NCI-H82 (cell line): Measurements from ENCODE around the gene BAD.
"Not testable (repeated sequence)": the region's sequence is repeated elsewhere in the genome, so short reads cannot be mapped to it uniquely, and the experiment has no call there.

ENCODE experiments used
- DNase-seq: peaks from one replicate; lab custom pipeline; 2025; lab: John Stamatoyannopoulos, UW

The BAD gene

DNA sequence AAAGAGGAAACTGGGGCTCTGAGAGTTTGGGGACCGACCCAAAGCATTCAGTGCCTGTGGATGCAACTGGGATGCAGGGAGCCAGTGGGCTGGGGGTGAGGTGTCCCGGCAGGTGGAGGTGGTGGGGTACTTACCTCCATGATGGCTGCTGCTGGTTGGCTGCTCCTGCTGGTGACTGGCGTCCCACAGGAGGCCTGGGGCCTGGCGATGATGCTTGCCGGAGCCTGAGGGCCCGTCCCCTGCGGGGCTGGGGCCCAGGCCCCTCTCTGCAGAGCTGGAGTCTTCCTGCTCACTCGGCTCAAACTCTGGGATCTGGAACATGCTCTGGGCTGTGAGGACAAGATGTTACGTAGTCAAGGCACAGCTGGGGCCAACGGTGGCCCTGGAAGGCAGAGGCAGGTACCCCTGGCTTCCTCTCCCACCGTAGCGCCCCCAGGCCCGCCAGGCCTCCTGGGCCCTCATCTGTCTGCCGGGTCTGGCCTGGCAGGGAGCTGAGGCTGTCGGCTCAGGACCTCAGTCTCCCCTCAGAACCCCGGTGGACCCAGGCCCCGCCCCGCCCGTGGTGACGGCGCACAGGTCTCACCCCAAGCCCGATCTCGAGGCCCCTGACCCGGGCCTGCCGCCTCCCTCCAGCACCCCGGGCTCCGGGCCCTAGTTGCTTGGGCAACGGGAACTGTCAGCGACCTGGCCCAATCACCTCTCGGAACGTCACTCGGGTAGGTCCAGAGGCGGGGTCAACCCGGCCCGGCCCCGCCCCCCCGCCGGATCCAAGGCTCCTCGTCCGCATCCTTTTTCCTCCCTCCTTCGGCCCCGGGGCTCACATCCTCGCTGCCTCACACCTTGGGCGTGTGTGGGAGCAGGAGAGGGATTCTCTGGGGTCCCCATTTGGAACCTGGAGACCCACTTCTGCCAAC, at the start of gene BAD:
TSS of gene BAD (minus strand) at position 618 of the 914 bp plus-strand sequence. CDS start at position 321, 297 bp downstream.
- peak; percentile 95 for DNase-seq

DNA sequence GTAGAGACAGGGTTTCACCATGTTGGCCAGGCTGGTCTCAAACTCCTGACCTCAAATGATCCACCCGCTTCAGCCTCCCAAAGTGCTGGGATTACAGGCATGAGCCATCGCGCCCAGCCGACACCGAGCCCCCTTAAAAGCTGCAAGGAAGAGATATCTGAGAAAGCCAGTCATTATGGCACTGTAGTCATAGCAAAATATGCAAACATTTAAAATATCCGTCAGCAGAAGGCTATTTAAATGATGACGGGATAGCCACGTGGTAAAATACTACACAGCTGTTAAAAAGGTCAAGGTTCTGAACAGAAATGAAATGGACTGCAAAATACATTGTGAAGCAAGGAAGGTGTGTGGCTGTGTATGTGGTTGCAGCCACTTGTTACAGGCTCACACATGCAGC, 49.1 kb upstream of the BAD start:
- no peak for DNase-seq

- peak; percentile 74 for DNase-seq
Measured at GRCh38 chr11:64331569-64332371, 47.3 kb upstream of the BAD start.

GRCh38 chr11:64330888-64331287, 46.4 kb upstream of the BAD start:
- DNase-seq = no peak

- no peak for DNase-seq
Measured at GRCh38 chr11:64327993-64328392, 43.5 kb upstream of the BAD start.

- no peak for DNase-seq
Measured at GRCh38 chr11:64327375-64327774, 42.9 kb upstream of the BAD start.

GRCh38 chr11:64324692-64325469, 40.4 kb upstream of the BAD start:
- no peak for DNase-seq

GRCh38 chr11:64323984-64324383, 39.5 kb upstream of the BAD start:
- not testable (repeated sequence) for DNase-seq

DNA sequence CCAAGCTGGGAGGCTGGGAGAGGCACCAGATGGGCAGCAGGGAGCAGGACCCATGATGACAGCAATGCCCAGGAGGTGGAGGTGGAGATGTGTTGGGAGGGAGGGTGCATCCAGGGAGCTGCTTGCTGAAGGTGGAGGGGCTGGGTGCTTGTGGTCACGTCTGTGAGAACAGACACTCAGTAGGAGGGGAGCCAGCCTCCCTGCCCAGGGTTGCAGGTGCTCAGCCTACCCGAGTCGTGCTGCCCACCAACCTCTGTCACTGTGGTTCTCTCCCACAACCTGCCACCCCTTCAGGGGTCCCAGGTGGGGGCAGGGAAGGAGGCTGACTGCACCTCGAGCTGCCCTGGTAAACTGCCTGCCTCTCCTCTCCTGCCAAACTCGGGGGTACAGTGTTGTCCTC, 38.9 kb upstream of the BAD start:
- DNase-seq = no peak

GRCh38 chr11:64322925-64323260, 38.4 kb upstream of the BAD start:
- DNase-seq = no peak

- DNase-seq = no peak
Measured at GRCh38 chr11:64321533-64321932, 37.1 kb upstream of the BAD start.

- no peak for DNase-seq
Measured at GRCh38 chr11:64321026-64321425, 36.6 kb upstream of the BAD start.

DNA sequence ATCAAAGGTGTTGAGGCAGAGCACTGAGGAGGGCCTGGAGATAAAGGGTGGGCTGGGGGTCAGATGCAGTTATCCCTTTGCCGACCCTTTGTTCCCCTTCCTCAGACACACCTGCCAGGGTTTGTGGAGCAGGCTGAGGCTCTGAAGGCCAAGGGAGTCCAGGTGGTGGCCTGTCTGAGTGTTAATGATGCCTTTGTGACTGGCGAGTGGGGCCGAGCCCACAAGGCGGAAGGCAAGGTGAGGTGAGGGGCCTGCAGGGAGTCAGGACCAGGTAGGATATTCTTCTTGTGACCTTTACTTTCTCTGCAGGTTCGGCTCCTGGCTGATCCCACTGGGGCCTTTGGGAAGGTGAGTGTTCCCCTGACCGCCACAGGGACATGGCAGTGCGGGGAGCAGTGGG, 36.1 kb upstream of the BAD start:
- no peak for DNase-seq

DNA sequence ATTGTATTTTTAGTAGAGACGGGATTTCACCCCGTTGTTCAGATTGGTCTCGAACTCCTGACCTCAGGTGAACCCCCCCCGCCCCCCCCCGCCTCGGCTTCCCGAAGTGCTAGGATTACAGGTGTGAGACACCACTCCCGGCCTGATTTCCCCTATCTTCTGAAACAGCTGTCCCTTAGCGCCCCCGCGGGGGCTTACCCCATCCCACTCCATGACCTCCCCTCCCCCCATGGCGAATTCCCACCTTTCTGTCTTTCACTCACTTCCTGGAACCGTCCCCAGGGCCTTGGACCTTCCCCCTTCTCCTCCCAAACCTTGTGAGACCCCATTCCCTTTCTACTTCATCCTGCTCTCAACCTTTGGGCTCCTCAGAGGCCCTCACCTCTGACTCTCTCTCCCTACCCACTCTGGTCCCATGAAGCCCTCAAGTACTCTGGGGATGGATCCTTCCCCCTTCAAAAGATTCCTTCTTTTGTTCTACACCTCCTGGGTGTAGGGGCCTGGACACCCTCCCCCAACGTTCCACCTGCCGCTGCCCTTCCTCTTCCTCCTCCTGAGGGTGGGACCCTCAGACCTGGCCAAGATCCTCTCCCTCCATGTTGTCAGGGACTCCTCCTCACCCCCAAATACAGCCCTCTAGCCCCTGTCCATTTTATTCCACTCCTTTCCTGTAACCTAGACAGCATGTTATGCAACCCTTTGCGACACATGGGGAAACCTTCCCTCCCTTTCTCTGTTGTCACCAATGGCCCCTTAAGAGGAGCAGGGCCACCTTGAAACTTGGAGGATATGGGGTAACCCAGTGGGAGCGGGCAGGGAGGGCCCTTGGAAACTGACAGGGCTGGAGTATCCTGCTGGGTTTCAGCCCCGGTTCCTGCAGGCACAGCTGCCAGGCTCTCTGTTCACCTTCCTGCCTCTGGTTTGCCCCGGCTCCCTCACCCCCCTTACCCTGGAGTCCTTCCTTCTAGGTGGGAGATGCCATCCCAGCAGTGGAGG, 34.6 kb upstream of the BAD start:
- DNase-seq = peak; percentile 40

GRCh38 chr11:64317961-64318765, 33.7 kb upstream of the BAD start, which contains the start of gene PRDX5:
Gene PRDX5 (plus strand): TSS chr11:64318121. CDS start chr11:64318216, 95 bp downstream.
- peak; percentile 96 for DNase-seq

GRCh38 chr11:64317325-64317960, 33.0 kb upstream of the BAD start, which contains the start of gene TRMT112:
Gene TRMT112 (minus strand): TSS chr11:64317559. CDS start chr11:64317526, 33 bp downstream.
- DNase-seq = peak; percentile 98

GRCh38 chr11:64316672-64317324, 32.3 kb upstream of the BAD start:
- DNase-seq = peak; percentile 55

GRCh38 chr11:64315667-64316526, 31.4 kb upstream of the BAD start:
- DNase-seq = not testable (repeated sequence)
